A549 treated with AZD9567 at 1 μM for 4 hours (cell line): ENCODE measurements around the gene NIPBL. TPM values are rescaled to one million over a fixed set of nuclear protein-coding genes. Genes with fewer than 3 reads are reported as not detected.

Source experiments
- total RNA-seq: library from RNA; stranded (reverse); fragments of 200-300 nt; extraction: Qiagen RNA extraction; gene quantifications from 5 replicates; pipeline ENCODE4 v1.2.3, GENCODE V29; 2022; ENCODE audit not compliant: insufficient read depth

The NIPBL gene
- total RNA-seq = 11.0 to 17.6 TPM (median 13.2 TPM) in 5 replicates

GRCh38 chr5:36876299-36876964 lies at the start of gene NIPBL:
Gene NIPBL, plus strand, starts transcription at chr5:36876769. Its CDS starts 76,928 bp downstream, at chr5:36953697.

